CD14-positive monocyte (primary cell): ENCODE data around the gene HSPH1. TPM values are rescaled to one million over a fixed set of nuclear protein-coding genes. Genes with fewer than 3 reads are reported as not detected.

Experiments used
- DNase-seq, 3 donors: peaks; one replicate each; pipeline ENCODE4 v3.0.0-alpha.2; 2011 to 2022
- H2AFZ ChIP-seq: 2 replicates; pipeline ENCODE4 v1.6.0; 2012; ENCODE audit warnings: mild to moderate bottlenecking, low read depth, low read length, inconsistent platforms; ENCODE audit not compliant: insufficient read depth, poor library complexity, severe bottlenecking
- H3K27ac ChIP-seq, 2 donors: 1 replicate in 1 of 2; 2 replicates in 1 of 2; pipeline ENCODE4 v1.5.1; 2012 to 2013; ENCODE audit warnings: low read length in 2 of 2, control low read depth in 1 of 2, inconsistent platforms in 1 of 2, low read depth in 1 of 2, mild to moderate bottlenecking in 1 of 2
- H3K27me3 ChIP-seq, 2 donors: one replicate each; pipeline versions ENCODE4 v1.6.0 to v1.6.1; 2011 to 2013; ENCODE audit warnings: low read length in 2 of 2; ENCODE audit not compliant: control insufficient read depth in 2 of 2, insufficient read depth in 2 of 2
- H3K36me3 ChIP-seq, 2 donors: replicated peaks in 1 of 2; 1 replicate in 1 of 2; 2 replicates in 1 of 2; pipeline versions ENCODE4 v1.5.1 to v1.6.1; 2012 to 2013; ENCODE audit warnings: low read length in 2 of 2, control low read depth in 1 of 2, inconsistent platforms in 1 of 2, mild to moderate bottlenecking in 1 of 2; ENCODE audit not compliant: insufficient read depth in 2 of 2, control insufficient read depth in 1 of 2
- H3K4me1 ChIP-seq, 2 donors: 1 replicate in 1 of 2; 2 replicates in 1 of 2; pipeline versions ENCODE4 v1.5.1 to v1.6.1; 2012 to 2013; ENCODE audit warnings: low read length in 2 of 2, control low read depth in 1 of 2, inconsistent platforms in 1 of 2, mild to moderate bottlenecking in 1 of 2, moderate library complexity in 1 of 2; ENCODE audit not compliant: insufficient read depth in 2 of 2, control insufficient read depth in 1 of 2
- H3K4me2 ChIP-seq: replicated peaks from 2 replicates; pipeline ENCODE3; 2012; ENCODE audit warnings: low read length, moderate library complexity, mild to moderate bottlenecking; ENCODE audit not compliant: poor library complexity, severe bottlenecking; ENCODE audit errors: extremely low read depth
- H3K4me3 ChIP-seq, 3 experiments: fragments of 200-600 bp in 1 of 3; sonication (generic) in 1 of 3; replicated peaks in 1 of 3; 1 replicate in 2 of 3; 2 replicates in 1 of 3; pipeline ENCODE4 v1.5.1; 2011 to 2013; ENCODE audit warnings: low read length in 3 of 3, mild to moderate bottlenecking in 3 of 3, control low read depth in 2 of 3, low read depth in 2 of 3, inconsistent platforms in 1 of 3, moderate library complexity in 1 of 3
- H3K79me2 ChIP-seq: 2 replicates; pipeline ENCODE4 v1.6.0; 2012; ENCODE audit warnings: mild to moderate bottlenecking, control low read depth, inconsistent platforms, low read length, moderate library complexity; ENCODE audit not compliant: insufficient read depth
- H3K9ac ChIP-seq: 2 replicates; pipeline ENCODE4 v1.6.0; 2017; ENCODE audit warnings: low read length, mild to moderate bottlenecking; ENCODE audit not compliant: insufficient read depth, poor library complexity, severe bottlenecking
- H3K9me3 ChIP-seq, 2 donors: replicated peaks in 1 of 2; 1 replicate in 1 of 2; 2 replicates in 1 of 2; pipeline versions ENCODE4 v1.5.1 to v1.6.1; 2012 to 2013; ENCODE audit warnings: low read length in 2 of 2, control low read depth in 1 of 2; ENCODE audit not compliant: control insufficient read depth in 1 of 2, insufficient read depth in 1 of 2
- H4K20me1 ChIP-seq: 2 replicates; pipeline ENCODE4 v1.6.0; 2012; ENCODE audit warnings: mild to moderate bottlenecking, low read length, control low read depth, moderate library complexity; ENCODE audit not compliant: insufficient read depth
- H3K27ac Mint-ChIP-seq, 7 donors: one replicate each; pipeline ENCODE4 v1.8.0; 2020; ENCODE audit warnings: mild to moderate bottlenecking in 7 of 7, mixed read lengths in 7 of 7, moderate library complexity in 6 of 7, inconsistent platforms in 2 of 7
- H3K27me3 Mint-ChIP-seq, 3 donors: one replicate each; pipeline ENCODE4 v1.8.0; 2021 to 2022; ENCODE audit warnings: low read depth in 3 of 3, mild to moderate bottlenecking in 3 of 3, mixed read lengths in 3 of 3, moderate library complexity in 3 of 3, inconsistent platforms in 1 of 3
- H3K36me3 Mint-ChIP-seq, 2 donors: one replicate each; pipeline ENCODE4 v1.8.0; 2020; ENCODE audit warnings: mixed read lengths in 2 of 2, inconsistent platforms in 1 of 2, mild to moderate bottlenecking in 1 of 2
- H3K4me1 Mint-ChIP-seq: one replicate; pipeline ENCODE4 v1.8.0; 2020; ENCODE audit warnings: mild to moderate bottlenecking, mixed read lengths
- H3K4me3 Mint-ChIP-seq, 2 donors: one replicate each; pipeline ENCODE4 v1.8.0; 2020; ENCODE audit warnings: mild to moderate bottlenecking in 2 of 2, mixed read lengths in 2 of 2, moderate library complexity in 1 of 2
- H3K9me3 Mint-ChIP-seq, 7 donors: one replicate each; pipeline ENCODE4 v1.8.0; 2020 to 2022; ENCODE audit warnings: mixed read lengths in 7 of 7, mild to moderate bottlenecking in 6 of 7, moderate library complexity in 6 of 7, inconsistent platforms in 2 of 7
- WGBS: methylation state at CpG from one replicate; pipeline ENCODE4 v1.1.5; 2013; ENCODE audit warnings: missing lambda C conversion rate; ENCODE audit not compliant: insufficient coverage; 5-methylcytosine and 5-hydroxymethylcytosine counted together
- intact Hi-C, 2 donors: fragments of 100-400 bp; cut with micrococcal nuclease; formaldehyde crosslinking; loops; one replicate each; pipeline versions ENCODE4 v1.15.0 to v1.15.1; 2023
- polyA plus RNA-seq, 3 donors: library from polyadenylated mRNA; depleted of rRNA in 1 of 3; unstranded in 2 of 3; stranded (reverse) in 1 of 3; fragments of 300-500 nt in 2 of 3; fragments of >200 nt in 1 of 3; fragmentation: Illumina TruSeq in 2 of 3; gene quantifications; 1 replicate in 2 of 3; 2 replicates in 1 of 3; pipeline ENCODE4 v1.2.3, GENCODE V29; 2012 to 2021
- TF ChIP-seq, protein P1 (sequence below): fragments of 200-600 bp; IDR thresholded peaks from one replicate; pipeline ENCODE4 v1.8.0; 2022; ENCODE audit warnings: antibody characterized with exemption, mild to moderate bottlenecking

The HSPH1 gene
- polyA plus RNA-seq, 3 donors = 7.4 to 11.3 (median 9.1) TPM

DNA sequence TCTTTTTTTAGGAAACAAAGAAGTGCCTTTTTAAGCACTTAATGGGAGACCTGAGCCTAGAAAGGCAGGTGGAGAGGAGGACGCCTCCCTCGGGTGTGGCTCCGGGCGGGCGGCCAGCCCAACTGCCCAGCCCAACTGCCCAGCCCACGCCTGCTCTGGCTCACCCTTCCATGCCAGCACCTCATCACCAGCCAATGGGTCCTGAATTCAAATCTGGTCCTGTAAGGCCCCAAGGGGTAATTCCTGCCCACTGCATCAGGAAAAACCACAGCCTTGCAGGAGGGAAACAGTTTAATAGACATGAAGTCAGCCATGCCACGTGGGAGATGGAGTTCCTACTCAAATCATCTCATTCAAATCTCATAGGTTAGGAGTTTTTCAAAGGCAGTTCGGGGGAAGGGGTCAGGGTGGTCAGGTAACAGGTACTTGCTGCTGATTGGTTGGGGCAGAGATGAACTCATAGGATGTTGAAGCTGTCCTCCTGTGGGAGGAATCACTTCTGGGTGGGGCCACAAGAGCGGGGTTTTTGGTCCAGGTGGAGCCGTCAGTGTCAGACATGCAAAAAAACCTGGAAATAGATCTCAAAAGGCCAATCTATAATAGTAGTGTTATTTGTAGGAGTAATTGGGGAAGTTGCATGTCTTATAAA lies 64.9 kb downstream of the HSPH1 start:
- Histone ChIP-seq H3K4me3 (no peak overlapping the region), H3K9me3 (no peaks in the 10 kb centered on the region), H4K20me1 (no peaks in the 10 kb centered on the region), H3K4me1 (no peaks in the 10 kb centered on the region), H3K27me3 (no peaks in the 10 kb centered on the region), H3K27ac (no peak overlapping the region), H3K9ac (no peak overlapping the region), H3K4me2 (no peak overlapping the region), H3K79me2 (no peaks in the 10 kb centered on the region), H3K36me3 (no peaks in the 10 kb centered on the region), H2AFZ (no peak overlapping the region)
- Mint-ChIP-seq H3K4me1 (peaks cover 8% of the 10 kb centered on the region), H3K27ac (peak overlapping the region in 1 of 7 donors; percentile 46), H3K27me3 (peaks cover 13 to 24% (median 22%) of the 10 kb centered on the region in 3 donors), H3K36me3 (no peaks in the 10 kb centered on the region), H3K4me3 (no peak overlapping the region), H3K9me3 (peaks cover 0 to 8% (median 0%) of the 10 kb centered on the region in 7 donors)
- intact Hi-C loops = no loop called here
- TF ChIP-seq, protein P1, sequence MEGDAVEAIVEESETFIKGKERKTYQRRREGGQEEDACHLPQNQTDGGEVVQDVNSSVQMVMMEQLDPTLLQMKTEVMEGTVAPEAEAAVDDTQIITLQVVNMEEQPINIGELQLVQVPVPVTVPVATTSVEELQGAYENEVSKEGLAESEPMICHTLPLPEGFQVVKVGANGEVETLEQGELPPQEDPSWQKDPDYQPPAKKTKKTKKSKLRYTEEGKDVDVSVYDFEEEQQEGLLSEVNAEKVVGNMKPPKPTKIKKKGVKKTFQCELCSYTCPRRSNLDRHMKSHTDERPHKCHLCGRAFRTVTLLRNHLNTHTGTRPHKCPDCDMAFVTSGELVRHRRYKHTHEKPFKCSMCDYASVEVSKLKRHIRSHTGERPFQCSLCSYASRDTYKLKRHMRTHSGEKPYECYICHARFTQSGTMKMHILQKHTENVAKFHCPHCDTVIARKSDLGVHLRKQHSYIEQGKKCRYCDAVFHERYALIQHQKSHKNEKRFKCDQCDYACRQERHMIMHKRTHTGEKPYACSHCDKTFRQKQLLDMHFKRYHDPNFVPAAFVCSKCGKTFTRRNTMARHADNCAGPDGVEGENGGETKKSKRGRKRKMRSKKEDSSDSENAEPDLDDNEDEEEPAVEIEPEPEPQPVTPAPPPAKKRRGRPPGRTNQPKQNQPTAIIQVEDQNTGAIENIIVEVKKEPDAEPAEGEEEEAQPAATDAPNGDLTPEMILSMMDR = no peak
- DNase-seq = no peak
- WGBS = 100% methylated on average over 1 of the region's 10 CpGs

- intact Hi-C loops = no loop called here
- WGBS = 92% methylated on average over 3 of the region's 6 CpGs
- peaks cover 0 to 8% (median 0%) of the 10 kb centered on the region in 7 donors for H3K9me3 Mint-ChIP-seq
- H3K4me1 ChIP-seq = no peaks in the 10 kb centered on the region
- TF ChIP-seq, protein P1 = no peak
- H3K4me3 ChIP-seq = no peak overlapping the region
- no peaks in the 10 kb centered on the region for H3K36me3 Mint-ChIP-seq
- H3K27me3 Mint-ChIP-seq = peaks cover 4 to 18% (median 17%) of the 10 kb centered on the region in 3 donors
- no peak overlapping the region for H3K27ac Mint-ChIP-seq
- no peak overlapping the region for H2AFZ ChIP-seq
- no peaks in the 10 kb centered on the region for H3K79me2 ChIP-seq
- H3K27me3 ChIP-seq = no peaks in the 10 kb centered on the region
- no peak for DNase-seq
- H3K4me3 Mint-ChIP-seq = no peak overlapping the region
- H3K9ac ChIP-seq = no peak overlapping the region
- peaks cover 15% of the 10 kb centered on the region for H3K4me1 Mint-ChIP-seq
- no peak overlapping the region for H3K4me2 ChIP-seq
- H3K27ac ChIP-seq = no peak overlapping the region
- H4K20me1 ChIP-seq = no peaks in the 10 kb centered on the region
- no peaks in the 10 kb centered on the region for H3K9me3 ChIP-seq
- H3K36me3 ChIP-seq = no peaks in the 10 kb centered on the region
Measured at GRCh38 chr13:31094331-31095015, 67.2 kb downstream of the HSPH1 start.
